ENCODE results near the gene CYGB.
A peak's percentile ranks its signal among the peaks of the same experiment; 100 is the strongest.
"Not testable (repeated sequence)": the region's sequence is repeated elsewhere in the genome, so short reads cannot be mapped to it uniquely, and the experiment has no call there.

The CYGB gene

GRCh38 chr17:76538281-76538931 lies 897 bp upstream of the CYGB start:
- H3K4me3 ChIP-seq (ENCODE audit: control insufficient read depth, low read depth, low read length) = no peak overlapping the region
- TF ChIP-seq, protein P1, sequence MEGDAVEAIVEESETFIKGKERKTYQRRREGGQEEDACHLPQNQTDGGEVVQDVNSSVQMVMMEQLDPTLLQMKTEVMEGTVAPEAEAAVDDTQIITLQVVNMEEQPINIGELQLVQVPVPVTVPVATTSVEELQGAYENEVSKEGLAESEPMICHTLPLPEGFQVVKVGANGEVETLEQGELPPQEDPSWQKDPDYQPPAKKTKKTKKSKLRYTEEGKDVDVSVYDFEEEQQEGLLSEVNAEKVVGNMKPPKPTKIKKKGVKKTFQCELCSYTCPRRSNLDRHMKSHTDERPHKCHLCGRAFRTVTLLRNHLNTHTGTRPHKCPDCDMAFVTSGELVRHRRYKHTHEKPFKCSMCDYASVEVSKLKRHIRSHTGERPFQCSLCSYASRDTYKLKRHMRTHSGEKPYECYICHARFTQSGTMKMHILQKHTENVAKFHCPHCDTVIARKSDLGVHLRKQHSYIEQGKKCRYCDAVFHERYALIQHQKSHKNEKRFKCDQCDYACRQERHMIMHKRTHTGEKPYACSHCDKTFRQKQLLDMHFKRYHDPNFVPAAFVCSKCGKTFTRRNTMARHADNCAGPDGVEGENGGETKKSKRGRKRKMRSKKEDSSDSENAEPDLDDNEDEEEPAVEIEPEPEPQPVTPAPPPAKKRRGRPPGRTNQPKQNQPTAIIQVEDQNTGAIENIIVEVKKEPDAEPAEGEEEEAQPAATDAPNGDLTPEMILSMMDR (IDR thresholded peaks at IDR 0.05; ENCODE audit: control insufficient read depth, insufficient read depth, low read depth, low read length, missing control alignments) = no peak
- no peak for DNase-seq (ENCODE audit: low read depth)

- peak overlapping the region; percentile 30 for H3K4me3 ChIP-seq (ENCODE audit: control insufficient read depth, low read depth, low read length)
Measured at GRCh38 chr17:76537288-76537577, 276 bp downstream of the CYGB start.

GRCh38 chr17:76536511-76537287 lies 810 bp downstream of the CYGB start:
- H3K4me3 ChIP-seq (ENCODE audit: control insufficient read depth, low read depth, low read length) = no peak overlapping the region
- no peak for DNase-seq (ENCODE audit: low read depth)
- TF ChIP-seq, protein P1 (IDR thresholded peaks at IDR 0.05; ENCODE audit: control insufficient read depth, insufficient read depth, low read depth, low read length, missing control alignments) = no peak

More at GRCh38 chr17:76537288-76537577, 276 bp downstream of the CYGB start:
- no peak for DNase-seq (ENCODE audit: low read depth)
- TF ChIP-seq, protein P1 (IDR thresholded peaks at IDR 0.05; ENCODE audit: control insufficient read depth, insufficient read depth, low read depth, low read length, missing control alignments) = no peak

- DNase-seq (ENCODE audit: low read depth) = no peak
- TF ChIP-seq, protein P1 (IDR thresholded peaks at IDR 0.05; ENCODE audit: control insufficient read depth, insufficient read depth, low read depth, low read length, missing control alignments) = no peak
- no peak overlapping the region for H3K4me3 ChIP-seq (ENCODE audit: control insufficient read depth, low read depth, low read length)
Measured at GRCh38 chr17:76535788-76536510, 1.6 kb downstream of the CYGB start.

DNA sequence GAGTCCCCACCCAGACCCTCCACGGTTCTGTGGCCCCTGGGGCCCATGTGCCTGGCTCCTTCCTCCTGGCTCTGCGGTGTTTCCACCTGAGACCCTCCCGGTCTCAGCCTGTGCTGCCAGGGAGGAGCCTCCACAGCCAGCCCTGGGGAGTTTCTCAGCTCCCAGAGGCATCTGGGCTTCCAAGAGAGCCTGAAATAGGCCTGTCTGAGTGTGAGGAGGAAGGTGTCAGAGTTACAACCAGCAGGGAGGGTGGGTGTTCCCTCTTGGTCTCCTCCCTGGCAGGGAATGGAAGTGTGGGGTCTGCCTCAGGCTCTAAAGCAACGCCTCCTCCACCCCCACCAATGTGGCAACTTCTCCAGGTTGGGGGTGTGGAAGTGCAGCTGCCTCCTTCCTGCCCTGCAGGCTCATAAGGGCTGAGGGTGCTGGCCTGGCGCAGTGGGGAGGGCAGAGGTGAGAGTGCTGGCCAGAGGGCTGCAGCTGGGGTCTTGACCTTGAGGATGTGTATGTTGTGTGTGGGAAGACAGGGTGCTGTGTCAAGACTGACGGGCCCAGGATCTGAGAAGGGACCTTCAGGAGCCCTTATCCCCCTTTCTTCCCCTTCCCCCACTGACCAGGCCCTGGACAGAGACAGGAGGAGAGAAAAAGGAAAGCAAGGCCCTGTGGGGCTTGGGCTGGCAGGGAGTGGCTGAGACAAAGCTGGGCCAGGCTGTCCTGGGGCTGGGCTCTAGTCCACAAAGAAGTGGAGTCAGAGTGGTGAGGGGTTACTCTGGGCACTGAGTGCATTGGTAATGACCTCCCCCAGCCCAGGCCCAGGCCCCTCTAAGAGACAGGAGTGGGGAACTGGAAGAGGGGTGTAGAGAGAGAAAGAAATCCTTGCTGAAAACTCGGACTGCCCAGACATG lies 2.4 kb downstream of the CYGB start:
- TF ChIP-seq, protein P1 (IDR thresholded peaks at IDR 0.05; ENCODE audit: control insufficient read depth, insufficient read depth, low read depth, low read length, missing control alignments) = no peak
- no peak overlapping the region for H3K4me3 ChIP-seq (ENCODE audit: control insufficient read depth, low read depth, low read length)
- no peak for DNase-seq (ENCODE audit: low read depth)

- not testable (repeated sequence) for H3K4me3 ChIP-seq (ENCODE audit: control insufficient read depth, low read depth, low read length); DNase-seq (ENCODE audit: low read depth)
Measured at GRCh38 chr17:76533640-76534359, 3.7 kb downstream of the CYGB start.
